Mucosa of descending colon (tissue), 3 donors: ENCODE measurements around the gene TYMP. TPM values are rescaled to one million over a fixed set of nuclear protein-coding genes. Genes with fewer than 3 reads are reported as not detected.

Source experiments
- ATAC-seq: fragments of 200-7000 bp; cut with Tn5 transposase; one replicate; pipeline ENCODE4 v1.9.1; 2020; ENCODE audit warnings: mild to moderate bottlenecking, moderate library complexity
- DNase-seq, 3 donors: peaks; one replicate each; pipeline ENCODE4 v3.0.0-alpha.2; 2020
- H3K36me3 ChIP-seq: fragments of 200-600 bp; one replicate; pipeline ENCODE4 v1.8.0; 2021; ENCODE audit warnings: low read depth, mild to moderate bottlenecking
- H3K4me1 ChIP-seq: fragments of 200-600 bp; one replicate; pipeline ENCODE4 v1.8.0; 2021; ENCODE audit warnings: low read depth, mild to moderate bottlenecking
- H3K4me3 ChIP-seq: fragments of 200-600 bp; one replicate; pipeline ENCODE4 v1.8.0; 2021; ENCODE audit warnings: mild to moderate bottlenecking
- H3K9me3 ChIP-seq: fragments of 200-600 bp; one replicate; pipeline ENCODE4 v1.8.0; 2021; ENCODE audit warnings: mild to moderate bottlenecking
- intact Hi-C, 2 donors: fragments of 100-400 bp; cut with DNase I in 1 of 2; cut with micrococcal nuclease in 1 of 2; formaldehyde crosslinking; loops; one replicate each; pipeline versions ENCODE4 v1.11.0 to v1.11.1; 2022; cut with DNase I, micrococcal nuclease
- total RNA-seq, 3 donors: library from RNA; stranded (reverse); fragmentation: NEBNext Ultra II Directional in 2 of 3; extraction: Animal tissue kit (Norgen Biotek cat#: 25700) in 2 of 3; gene quantifications; one replicate each; pipeline versions ENCODE4 v1.2.1 to v1.2.4, GENCODE V29; 2021 to 2023
- TF ChIP-seq, protein P1 (sequence below): fragments of 200-600 bp; IDR thresholded peaks from one replicate; pipeline ENCODE4 v1.8.0; 2022; ENCODE audit warnings: antibody characterized with exemption, mild to moderate bottlenecking
- donor health status: DM: no; HTN: no; CAD: no; lungs with moderate emphysema.
- donor health status: DM: no; HTN: no; CAD: no.
- donor health status: DM: no; HTN: yes; CAD: no.

Gene TYMP
- total RNA-seq, 3 donors from 2014 or later, result 27.7 to 88.7 (median 34.8) TPM

DNA sequence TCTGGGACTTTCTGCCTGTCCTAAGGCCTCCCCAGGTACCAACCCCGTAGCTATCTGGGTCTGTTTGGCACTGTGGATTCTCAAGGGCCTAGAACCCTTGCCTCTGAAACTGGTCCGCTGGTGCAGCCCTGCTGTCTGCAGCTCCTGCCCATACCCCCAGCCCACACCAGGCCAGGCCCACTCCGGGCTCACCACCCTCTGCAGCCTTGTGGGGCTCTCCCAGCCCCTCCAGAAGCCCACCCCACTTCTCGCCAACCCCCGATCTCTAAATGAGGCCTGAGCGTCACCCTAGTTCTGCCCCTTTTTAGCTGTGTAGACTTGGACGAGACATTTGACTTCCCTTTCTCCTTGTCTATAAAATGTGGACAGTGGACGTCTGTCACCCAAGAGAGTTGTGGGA lies 20.6 kb upstream of the TYMP start:
- H3K36me3 ChIP-seq, result no peaks in the 10 kb centered on the region
- no peak for ATAC-seq
- H3K4me3 ChIP-seq, result no peak overlapping the region
- intact Hi-C loops, result no loop called here
- TF ChIP-seq, protein P1, sequence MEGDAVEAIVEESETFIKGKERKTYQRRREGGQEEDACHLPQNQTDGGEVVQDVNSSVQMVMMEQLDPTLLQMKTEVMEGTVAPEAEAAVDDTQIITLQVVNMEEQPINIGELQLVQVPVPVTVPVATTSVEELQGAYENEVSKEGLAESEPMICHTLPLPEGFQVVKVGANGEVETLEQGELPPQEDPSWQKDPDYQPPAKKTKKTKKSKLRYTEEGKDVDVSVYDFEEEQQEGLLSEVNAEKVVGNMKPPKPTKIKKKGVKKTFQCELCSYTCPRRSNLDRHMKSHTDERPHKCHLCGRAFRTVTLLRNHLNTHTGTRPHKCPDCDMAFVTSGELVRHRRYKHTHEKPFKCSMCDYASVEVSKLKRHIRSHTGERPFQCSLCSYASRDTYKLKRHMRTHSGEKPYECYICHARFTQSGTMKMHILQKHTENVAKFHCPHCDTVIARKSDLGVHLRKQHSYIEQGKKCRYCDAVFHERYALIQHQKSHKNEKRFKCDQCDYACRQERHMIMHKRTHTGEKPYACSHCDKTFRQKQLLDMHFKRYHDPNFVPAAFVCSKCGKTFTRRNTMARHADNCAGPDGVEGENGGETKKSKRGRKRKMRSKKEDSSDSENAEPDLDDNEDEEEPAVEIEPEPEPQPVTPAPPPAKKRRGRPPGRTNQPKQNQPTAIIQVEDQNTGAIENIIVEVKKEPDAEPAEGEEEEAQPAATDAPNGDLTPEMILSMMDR, result no peak
- no peaks in the 10 kb centered on the region for H3K9me3 ChIP-seq
- peaks cover 7% of the 10 kb centered on the region for H3K4me1 ChIP-seq
- DNase-seq, result no peak

DNA sequence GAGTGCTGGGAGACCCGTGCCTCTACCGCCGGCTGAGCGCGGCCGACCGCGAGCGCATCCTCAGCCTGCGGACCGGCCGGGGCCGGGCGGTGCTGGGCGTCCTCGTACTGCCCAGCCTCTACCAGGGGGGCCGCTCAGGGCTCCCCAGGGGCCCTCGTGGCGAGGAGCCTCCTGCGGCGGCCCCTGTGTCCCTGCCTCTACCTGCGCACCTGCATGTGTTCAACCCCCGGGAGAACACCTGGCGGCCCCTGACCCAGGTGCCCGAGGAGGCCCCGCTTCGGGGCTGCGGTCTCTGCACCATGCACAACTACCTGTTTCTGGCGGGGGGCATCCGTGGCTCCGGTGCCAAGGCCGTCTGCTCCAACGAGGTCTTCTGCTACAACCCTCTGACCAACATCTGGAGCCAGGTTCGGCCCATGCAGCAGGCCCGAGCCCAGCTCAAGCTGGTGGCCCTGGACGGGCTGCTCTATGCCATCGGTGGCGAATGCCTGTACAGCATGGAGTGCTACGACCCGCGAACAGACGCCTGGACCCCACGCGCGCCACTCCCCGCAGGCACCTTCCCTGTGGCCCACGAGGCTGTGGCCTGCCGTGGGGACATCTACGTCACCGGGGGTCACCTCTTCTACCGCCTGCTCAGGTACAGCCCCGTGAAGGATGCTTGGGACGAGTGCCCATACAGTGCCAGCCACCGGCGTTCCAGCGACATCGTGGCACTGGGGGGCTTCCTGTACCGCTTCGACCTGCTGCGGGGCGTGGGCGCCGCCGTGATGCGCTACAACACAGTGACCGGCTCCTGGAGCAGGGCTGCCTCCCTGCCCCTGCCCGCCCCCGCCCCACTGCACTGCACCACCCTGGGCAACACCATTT lies 19.3 kb upstream of the TYMP start:
- Histone ChIP-seq H3K4me3 (no peak overlapping the region), H3K36me3 (no peaks in the 10 kb centered on the region), H3K9me3 (no peaks in the 10 kb centered on the region), H3K4me1 (peaks cover 7% of the 10 kb centered on the region)
- TF ChIP-seq, protein P1, result no peak
- ATAC-seq (peak; percentile 4), DNase-seq (peak in 2 of 3 donors; percentile 27 to 63)
- intact Hi-C loops, result no loop called here

DNA sequence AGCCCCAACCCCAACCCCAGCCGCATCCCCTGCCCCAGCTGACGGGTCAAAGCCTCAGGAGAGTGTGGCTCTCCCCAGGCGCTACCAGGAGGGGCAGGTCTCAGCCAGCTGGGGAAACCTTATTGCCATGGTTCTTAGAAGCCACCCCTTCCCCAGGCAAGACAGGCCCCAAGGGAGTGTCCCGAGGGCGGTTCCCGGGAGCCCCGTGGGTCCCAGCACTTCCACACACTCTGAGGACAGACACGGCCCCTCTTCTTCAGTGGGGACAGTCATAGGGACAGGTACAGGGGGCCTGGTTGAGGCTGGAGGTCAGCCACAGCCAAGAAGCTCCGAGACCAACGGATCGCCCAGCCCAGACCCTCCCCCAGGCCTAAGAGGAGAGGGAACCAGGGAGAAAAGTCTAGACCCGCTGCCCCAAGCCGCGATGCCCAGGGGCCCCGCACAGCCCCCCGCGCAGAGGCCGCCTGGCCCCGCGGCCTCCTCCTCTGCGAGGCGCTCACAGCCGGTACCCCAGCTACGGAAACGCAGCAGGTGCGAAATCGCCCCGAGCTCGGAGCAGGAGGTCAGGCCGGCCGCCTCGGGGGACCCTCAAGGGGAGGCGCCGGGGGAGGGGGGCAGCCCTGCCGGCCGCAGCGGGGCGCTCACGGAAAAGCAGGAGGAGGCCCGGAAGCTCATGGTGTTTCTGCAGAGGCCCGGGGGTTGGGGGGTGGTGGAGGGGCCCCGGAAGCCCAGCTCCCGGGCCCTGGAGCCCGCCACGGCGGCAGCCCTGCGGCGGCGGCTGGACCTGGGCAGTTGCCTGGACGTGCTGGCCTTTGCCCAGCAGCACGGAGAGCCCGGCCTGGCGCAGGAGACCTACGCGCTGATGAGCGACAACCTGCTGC lies 18.5 kb upstream of the TYMP start:
- DNase-seq (peak in 2 of 3 donors; percentile 59 to 74), ATAC-seq (peak; percentile 34)
- intact Hi-C loops, result no loop called here
- no peaks in the 10 kb centered on the region for H3K9me3 ChIP-seq
- TF ChIP-seq, protein P1, result no peak
- H3K36me3 ChIP-seq, result no peaks in the 10 kb centered on the region
- H3K4me1 ChIP-seq, result peaks cover 7% of the 10 kb centered on the region
- no peak overlapping the region for H3K4me3 ChIP-seq

DNA sequence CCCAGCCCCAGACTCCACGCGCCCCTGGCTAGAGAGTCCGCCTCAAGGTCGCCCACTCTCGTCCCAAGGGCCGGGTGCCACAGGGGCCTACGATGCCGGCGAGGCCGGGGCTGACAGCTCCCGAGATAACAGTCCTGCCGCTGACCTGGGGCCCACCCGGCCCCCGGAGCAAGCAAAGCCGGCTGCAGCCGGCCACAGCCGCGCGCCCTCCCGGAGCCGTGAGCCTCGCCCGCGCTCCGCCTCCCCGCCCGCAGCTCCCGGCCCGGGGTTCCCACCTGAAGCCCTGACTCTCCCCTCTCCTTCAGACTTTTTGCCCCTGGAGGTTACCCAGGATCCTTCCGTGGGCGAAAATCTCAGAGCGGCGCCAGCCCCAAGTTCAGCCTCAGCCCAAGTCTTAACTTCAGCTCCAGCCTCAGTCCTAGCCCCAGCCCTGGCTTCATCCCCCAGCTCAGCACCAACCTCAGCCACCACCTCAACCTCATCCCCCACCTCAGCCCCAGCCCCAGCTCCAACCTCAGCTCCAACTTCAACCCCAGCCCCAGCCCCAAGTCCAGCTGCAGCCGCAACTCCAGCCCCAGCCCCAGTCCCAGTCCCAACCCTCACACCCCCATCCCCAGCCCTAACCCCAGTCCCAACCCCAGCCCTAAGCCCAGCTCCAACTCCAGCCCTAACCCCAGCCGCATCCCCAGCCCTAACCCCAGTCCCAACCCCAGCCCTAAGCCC lies 17.6 kb upstream of the TYMP start:
- TF ChIP-seq, protein P1, result no peak
- no peak for ATAC-seq
- intact Hi-C loops, result no loop called here
- no peaks in the 10 kb centered on the region for H3K9me3 ChIP-seq
- H3K4me3 ChIP-seq, result no peak overlapping the region
- H3K36me3 ChIP-seq, result no peaks in the 10 kb centered on the region
- peak in 2 of 3 donors; percentile 28 to 57 for DNase-seq
- peaks cover 7% of the 10 kb centered on the region for H3K4me1 ChIP-seq
